ENCODE data around the gene SPART.
A peak's percentile ranks its signal among the peaks of the same experiment; 100 is the strongest.
"Not testable (repeated sequence)": the region's sequence is repeated elsewhere in the genome, so short reads cannot be mapped to it uniquely, and the experiment has no call there.

Gene SPART

GRCh38 chr13:36354842-36355623 is 8.8 kb upstream of the SPART start:
- no peak for DNase-seq (ENCODE audit: low read depth)

- no peak for DNase-seq (ENCODE audit: low read depth)
Measured at GRCh38 chr13:36353001-36353400, 6.8 kb upstream of the SPART start.

- DNase-seq (ENCODE audit: low read depth) = no peak
Measured at GRCh38 chr13:36352350-36352749, 6.2 kb upstream of the SPART start.

GRCh38 chr13:36347531-36348210 is 1.5 kb upstream of the SPART start:
- DNase-seq (ENCODE audit: low read depth) = no peak

- DNase-seq (ENCODE audit: low read depth) = peak; percentile 9
Measured at GRCh38 chr13:36345438-36346221, 564 bp downstream of the SPART start.

- peak; percentile 3 for DNase-seq (ENCODE audit: low read depth)
Measured at GRCh38 chr13:36344886-36345437, 1.2 kb downstream of the SPART start.

GRCh38 chr13:36344173-36344572 is 2.0 kb downstream of the SPART start:
- no peak for DNase-seq (ENCODE audit: low read depth)

GRCh38 chr13:36343766-36344165 is 2.4 kb downstream of the SPART start:
- DNase-seq (ENCODE audit: low read depth) = no peak

- DNase-seq (ENCODE audit: low read depth) = no peak
Measured at GRCh38 chr13:36342715-36343114, 3.5 kb downstream of the SPART start.

- DNase-seq (ENCODE audit: low read depth) = no peak
Measured at GRCh38 chr13:36341718-36342117, 4.5 kb downstream of the SPART start.

GRCh38 chr13:36339600-36340155 is 6.5 kb downstream of the SPART start:
- DNase-seq (ENCODE audit: low read depth) = no peak

GRCh38 chr13:36337938-36338641 is 8.1 kb downstream of the SPART start:
- DNase-seq (ENCODE audit: low read depth) = no peak

GRCh38 chr13:36332986-36333385 is 13.2 kb downstream of the SPART start:
- no peak for DNase-seq (ENCODE audit: low read depth)

- not testable (repeated sequence) for DNase-seq (ENCODE audit: low read depth)
Measured at GRCh38 chr13:36332255-36332654, 13.9 kb downstream of the SPART start.

- DNase-seq (ENCODE audit: low read depth) = no peak
Measured at GRCh38 chr13:36331280-36331679, 14.9 kb downstream of the SPART start.

GRCh38 chr13:36329361-36329760 is 16.8 kb downstream of the SPART start:
- DNase-seq (ENCODE audit: low read depth) = no peak

- DNase-seq (ENCODE audit: low read depth) = no peak
Measured at GRCh38 chr13:36328821-36329220, 17.4 kb downstream of the SPART start.

- no peak for DNase-seq (ENCODE audit: low read depth)
Measured at GRCh38 chr13:36325912-36326311, 20.3 kb downstream of the SPART start.

- DNase-seq (ENCODE audit: low read depth) = not testable (repeated sequence)
Measured at GRCh38 chr13:36324881-36325280, 21.3 kb downstream of the SPART start.

GRCh38 chr13:36323951-36324566 is 22.1 kb downstream of the SPART start:
- DNase-seq (ENCODE audit: low read depth) = no peak

- DNase-seq (ENCODE audit: low read depth) = no peak
Measured at GRCh38 chr13:36323408-36323807, 22.8 kb downstream of the SPART start.
